ENCODE data around the gene MTCL1.

The MTCL1 gene

DNA sequence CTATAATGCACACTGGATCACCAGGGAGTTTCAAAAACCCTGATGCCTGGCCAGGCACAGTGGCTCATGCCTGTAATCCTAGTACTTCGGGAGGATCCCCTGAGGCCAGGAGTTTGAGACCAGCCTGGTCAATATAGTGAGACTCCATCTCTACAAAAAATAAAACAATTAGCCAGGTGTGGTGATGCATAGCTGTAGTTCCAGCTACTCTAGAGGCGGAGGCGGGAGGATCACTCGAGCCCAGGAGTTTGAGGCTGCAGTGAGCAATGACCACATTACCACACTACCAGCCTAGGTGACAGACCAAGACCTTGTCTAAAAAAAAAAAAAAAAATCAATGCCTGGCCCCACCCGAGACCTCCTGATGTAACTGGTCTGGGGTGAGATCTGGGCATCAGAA, 137.2 kb downstream of the MTCL1 start:
- no peak for DNase-seq

DNA sequence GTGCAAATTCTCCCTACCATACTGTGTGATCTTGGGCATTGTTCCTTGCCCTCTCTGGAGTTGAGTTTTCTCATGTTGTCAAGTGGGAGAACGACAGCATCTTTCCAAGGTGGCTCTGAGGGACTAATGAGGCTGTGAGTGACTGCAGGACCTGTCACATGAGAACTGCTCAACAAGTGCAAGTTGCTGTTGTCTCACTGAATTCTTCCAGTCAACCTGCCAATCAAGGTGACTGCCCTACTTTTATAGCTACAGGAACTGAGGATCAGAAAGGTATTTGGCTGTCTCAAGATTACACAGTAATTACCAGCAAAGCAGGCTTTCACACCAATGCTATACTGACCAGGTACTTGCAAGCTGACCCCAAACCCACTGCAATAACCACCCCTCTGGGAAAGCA, 137.6 kb downstream of the MTCL1 start:
- DNase-seq = no peak

DNA sequence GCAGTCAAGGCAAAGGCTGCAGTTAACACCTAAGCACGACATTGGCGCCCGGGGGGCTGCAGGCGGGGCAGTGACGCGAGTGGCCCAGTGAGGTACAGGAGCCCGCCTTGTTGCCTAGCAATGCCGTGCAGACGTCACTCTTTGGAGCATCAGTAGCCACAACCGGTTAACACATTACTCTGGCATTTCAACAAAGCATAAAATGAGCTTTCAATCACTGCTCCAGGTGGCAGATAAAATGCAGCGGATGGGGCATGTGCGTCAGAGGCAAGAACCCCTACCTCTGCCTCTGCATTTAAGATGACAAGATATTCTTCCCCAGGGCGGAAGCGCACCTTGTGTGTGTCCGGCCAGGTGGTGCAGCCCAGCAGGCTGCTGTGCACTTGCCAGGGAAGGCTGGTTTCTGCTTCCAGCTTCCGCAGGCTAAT, 139.4 kb downstream of the MTCL1 start:
- no peak for DNase-seq

DNA sequence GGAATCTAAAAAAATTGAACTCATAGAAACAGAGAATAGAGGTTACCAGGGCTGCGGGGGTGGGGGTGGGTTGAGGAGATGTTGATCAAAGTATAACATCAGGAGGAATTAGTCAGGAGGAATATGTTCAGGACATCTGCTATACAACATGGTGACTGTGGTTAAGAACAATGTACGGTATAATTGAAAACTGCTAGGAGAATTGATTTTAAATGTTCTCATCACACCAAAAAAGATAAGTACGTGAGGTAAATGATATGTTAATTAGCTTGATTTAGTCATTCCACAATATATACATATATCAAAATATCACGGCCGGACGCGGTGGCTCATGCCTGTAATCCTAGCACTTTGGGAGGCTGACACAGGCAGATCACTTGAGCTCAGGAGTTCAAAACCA, 140.2 kb downstream of the MTCL1 start:
- no peak for DNase-seq

DNA sequence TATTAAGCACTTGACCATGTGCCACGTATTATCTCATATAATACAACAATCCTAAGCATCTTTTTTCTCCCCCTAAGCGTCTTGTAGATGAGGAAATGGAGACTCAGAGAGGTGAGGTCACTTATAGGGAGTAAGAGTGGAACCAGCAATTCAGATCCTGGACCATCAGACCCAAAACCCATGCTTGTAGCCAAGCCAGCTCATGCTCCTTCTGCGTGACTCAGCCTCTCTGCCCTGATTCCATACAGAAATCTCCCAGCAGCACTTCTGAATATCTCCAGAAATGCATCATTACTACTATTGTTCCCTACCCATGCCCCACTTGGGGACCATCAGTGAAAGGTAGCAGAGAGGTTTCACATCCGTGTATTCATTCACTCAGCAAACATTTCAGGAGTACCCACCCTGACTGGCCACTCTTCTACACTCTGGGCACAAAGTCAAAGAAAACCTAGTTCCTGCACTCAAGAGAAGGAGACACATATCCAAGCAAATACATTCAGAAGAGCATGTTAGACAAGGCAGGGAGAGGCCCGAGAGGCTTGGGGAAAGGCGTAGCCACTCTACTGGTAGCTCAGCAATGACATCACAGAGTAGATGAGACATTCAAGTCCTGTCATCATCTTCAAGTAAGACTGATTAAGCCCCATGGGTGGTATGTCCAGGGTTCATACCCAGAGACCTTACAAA, 141.9 kb downstream of the MTCL1 start:
- no peak for DNase-seq

DNA sequence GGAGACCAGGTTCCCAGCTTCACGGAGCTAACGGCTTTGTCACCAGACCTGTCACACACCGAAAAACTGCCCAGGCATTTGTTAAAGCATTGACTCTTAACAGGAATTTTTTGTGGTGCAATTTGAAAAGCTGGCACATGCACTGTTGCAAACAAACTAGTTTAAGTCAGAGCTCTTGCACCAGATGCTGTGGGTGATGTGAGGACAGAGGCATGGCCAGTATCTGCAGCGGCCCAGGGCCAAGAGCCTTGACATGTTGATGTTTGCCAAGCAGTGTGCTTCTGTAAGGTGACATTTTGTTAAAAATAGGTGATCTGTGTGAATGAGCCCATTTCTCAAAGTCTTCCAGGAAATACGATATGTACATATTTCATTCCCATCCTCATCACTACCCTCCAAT, 142.5 kb downstream of the MTCL1 start:
- DNase-seq = no peak

DNA sequence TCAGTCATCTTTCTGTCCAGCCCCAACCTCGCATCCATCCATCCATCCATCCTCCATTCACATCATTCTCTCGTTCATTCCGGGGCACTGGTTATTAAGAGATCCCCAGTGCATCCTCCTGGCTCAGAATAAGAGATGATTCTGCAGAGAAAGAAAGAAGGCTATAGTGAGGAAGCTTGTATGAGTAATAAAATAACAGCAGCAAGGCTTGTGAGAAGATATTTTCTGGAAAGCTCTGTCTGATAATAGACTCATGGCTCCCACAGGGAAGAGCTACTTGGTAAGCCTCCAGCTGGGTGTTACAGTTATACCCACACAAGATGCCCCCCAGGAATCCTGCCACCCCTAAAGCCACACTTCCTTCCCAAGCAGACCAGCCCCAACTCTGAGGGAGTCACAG, 143.2 kb downstream of the MTCL1 start:
- no peak for DNase-seq

DNA sequence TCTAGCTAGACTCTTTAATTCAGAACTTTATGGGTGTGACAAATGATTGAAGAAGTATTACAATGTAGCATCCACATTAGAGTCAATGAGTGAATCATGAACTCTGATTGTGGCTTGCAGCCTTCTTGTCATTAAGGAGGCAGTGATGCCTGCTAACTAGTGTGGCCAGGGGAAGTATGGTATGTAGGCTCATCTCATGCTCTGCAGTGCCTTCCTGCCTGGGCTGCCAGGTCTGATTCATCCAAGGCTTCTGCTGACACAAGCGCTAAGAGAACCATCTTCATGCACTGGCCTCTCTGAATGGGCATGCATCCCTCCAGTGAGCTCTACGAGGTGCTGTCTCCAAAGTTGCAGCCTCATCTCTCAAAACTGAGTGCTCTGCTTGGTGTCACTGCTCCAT, 144.3 kb downstream of the MTCL1 start:
- DNase-seq = no peak

DNA sequence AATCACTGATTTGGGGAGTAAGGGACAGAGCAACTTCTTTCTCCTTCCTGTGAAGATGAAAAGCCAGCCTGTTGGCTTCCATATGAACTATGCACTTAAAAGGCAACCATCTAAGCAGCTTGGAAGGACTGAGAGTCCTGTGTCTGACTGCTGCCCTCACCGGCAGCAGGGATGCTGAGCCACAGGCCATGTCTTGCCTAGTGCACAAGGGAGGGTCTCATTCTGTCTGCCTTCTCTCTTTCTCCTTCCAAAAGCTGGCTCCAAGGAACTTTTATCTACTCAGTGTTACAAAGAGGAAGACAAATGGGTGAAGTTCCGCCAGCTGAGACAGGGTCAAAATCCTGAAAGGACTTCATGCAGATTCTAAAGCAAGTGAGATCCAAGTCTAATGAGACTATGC, 146.3 kb downstream of the MTCL1 start:
- DNase-seq = no peak

DNA sequence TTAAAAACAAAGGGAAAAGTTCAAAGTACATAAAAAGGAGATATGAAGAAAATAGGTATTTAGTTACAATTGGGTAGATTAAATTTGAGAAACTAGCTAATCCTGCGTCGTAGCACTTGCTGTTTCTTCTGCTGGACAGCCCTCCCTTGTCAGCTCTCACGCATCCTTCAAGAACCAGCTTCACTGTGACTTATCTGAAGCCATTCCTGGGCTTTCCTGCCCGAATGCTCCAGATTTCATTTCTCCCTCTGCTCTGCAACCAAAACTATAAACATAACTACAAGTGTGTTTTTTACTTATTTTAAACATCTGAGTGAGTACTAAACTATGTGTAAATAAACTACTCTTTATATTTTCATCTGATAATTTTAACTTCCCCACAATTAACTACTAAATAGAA, 149.2 kb downstream of the MTCL1 start:
- no peak for DNase-seq

DNA sequence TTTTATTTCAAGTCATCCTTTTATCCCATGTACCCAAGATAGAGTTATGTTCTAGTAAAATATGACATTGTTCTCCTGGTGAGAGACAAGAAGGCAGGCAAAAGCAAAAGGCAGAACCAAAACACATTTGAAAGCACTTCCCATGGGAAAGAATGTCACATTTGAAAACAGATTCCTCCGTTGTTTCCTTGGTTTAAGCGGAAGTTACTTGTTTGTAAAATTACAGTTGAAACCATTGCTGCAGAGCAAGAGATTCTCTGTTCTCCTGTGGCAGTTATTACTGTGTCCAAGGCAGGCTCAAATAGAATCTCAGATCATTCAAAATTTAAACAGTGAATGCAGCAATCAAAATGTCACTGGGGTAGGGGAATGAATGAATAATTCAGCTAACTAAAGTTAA, 149.6 kb downstream of the MTCL1 start:
- DNase-seq = no peak

DNA sequence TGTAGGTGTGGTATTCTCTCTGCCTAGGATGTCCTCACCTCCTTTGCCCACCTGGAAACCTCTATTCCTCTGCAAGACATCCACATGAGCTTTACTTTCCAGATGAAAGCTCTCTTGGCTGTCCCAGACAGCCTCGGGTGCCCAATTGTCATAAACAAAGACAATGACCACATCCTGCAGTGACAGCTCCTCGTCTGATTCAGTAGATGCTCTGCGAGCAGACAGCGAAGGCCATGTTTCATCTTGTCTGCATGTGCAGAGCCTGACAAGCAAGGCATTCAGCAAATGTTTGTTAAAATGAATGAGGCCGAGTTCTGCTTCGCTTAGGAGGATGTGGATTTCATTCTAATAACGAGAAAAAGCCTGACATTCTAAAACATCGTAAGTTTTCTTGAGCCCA, 150.9 kb downstream of the MTCL1 start:
- DNase-seq = no peak

DNA sequence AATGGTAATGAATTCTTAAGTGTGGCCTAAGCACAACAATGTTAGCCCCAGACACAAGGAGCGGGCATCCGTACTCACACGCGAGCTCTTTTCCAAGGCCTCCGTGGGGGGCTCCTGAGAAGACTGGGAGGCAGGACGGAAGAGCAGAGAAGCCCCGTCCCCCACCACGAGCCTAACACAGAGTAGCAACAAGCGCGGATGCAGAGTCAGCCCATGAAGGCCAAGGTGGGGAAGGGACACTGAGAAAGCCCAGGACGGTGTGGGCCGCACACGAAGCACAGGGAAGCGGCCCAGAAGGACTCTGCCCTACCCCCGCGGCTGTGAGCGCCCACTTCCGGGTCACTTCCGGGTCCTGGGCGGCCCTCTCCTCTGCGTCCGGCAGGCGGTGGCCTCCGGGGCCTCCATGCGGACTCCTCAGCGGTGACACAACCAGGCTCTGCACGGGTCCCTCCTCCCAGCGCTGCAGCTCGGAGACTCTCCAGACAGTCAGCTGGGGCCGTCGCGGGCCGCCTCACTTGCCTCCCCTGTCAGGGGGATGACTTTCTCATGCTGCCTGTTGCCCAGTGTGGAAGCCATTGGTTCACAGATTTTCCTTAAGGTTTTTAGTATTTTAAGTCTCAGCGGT, 151.5 kb downstream of the MTCL1 start:
- no peak for DNase-seq

DNA sequence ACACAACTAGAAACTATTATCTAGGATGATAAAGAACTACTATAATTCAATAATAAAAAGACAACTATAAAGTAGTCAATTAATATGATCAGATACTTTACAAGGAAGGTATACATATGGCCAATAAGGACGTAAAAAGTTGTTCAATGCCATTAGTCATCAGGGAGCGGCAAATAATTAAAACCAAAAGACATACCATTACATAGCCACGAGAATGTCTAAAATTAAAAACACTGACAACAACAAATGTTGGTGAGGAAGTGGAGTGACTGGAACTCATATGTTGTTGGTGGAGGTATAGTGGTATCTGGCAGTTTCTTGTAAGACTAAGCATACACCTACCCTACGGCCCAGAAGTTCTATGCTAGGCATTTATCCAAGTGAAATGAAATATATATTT, 152.4 kb downstream of the MTCL1 start:
- DNase-seq = no peak

DNA sequence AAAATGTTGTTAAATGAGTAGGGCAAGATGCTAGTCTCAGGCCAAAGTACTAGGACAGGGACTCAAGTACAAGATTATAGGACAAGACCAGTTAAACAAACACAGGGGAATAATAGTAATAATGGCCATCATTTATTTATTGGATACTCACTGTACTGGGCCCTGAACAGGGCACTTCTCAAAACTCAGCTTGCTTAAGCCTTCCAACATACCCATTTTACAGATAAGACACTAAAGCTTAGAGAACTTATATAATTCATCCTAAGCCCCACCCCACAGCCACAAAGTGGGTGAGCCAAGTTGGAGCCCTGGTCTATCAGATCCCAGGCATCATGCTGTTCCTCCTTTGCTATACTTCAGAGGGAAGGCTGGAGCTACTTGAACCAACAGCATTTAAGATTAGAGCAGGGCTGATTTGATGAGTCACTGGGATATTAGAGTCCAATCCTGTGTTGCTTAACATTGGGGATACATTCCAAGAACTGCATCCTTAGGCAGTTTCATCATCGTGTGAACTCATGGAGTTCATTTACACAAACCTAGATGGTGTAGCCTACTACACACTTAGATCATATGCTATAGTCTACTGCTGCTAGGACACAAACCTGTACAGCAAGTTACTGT, 153.6 kb downstream of the MTCL1 start:
- DNase-seq = no peak

DNA sequence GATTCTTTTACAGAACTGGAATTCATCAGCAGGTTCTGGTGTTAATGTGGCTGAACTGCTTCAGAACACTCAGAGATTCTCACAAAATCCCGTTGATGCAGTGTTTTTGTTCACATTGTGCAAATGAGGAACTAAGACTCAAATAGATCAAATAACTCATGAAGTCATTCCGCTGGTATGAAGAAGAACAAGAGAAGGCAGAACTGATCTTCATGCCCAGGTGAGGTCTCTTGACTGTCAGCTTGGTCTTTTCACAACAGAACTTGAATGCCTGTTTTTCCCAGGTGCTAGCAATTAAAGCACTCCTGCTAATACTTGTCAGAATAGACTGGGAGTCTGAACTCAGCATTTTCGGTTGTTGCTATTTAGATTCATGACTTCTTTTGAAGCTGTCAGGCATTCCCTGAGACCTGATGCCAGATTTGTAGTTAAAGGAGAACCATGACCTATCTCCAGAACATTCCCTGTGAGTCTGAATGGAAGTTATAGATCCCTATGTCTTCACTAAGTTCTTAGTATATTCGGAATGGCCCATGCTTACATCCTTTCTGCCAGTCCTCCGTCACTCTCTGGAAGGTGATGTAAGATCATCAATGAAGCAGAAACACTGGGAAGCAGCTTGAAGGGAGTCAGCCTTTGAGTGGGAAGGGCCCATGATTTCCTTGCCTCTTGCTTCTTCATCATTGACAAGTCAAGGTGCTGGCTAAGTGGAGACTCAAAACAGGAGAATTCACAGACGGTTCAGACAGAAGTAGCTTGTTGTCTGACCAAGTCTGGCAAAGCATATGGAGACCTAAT, 155.7 kb downstream of the MTCL1 start:
- DNase-seq = no peak

DNA sequence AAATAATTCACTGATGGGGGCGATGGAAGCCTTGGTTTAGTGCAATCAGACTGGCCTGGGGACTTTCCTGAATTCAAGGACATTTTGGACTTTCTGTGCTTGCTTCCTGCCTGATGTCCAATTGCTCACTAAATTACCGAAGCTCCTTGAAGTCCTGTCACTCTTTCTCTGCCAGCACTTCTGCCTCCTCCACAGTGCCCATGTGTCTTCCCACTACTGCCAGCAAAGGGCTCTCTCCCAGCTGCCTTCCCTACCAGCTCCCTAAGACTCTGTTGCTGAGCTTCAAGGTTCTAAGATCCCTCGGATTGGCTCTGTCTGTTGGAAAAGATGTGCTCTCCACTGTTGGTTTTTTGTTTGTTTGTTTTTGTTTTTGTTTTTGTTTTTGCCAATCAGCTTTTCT, 158.1 kb downstream of the MTCL1 start:
- no peak for DNase-seq

DNA sequence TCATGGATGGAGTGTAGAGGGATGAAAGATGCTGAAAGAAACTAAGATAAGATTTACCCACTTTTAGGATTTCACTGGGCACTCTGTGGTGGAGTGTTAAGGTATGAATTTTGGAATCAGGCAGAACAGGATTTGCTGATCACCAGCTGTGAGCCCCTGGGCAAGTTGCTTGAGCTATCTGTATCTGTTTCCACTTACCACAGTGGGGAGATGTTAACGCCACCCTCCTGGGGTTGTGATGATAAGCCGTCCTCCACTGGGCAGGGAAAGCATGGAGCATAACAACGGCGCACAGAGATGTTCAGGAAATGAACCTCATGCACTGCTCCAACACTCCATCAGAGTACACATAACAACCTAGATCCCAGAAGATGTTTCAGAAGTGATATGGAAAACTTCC, 160.6 kb downstream of the MTCL1 start:
- no peak for DNase-seq

DNA sequence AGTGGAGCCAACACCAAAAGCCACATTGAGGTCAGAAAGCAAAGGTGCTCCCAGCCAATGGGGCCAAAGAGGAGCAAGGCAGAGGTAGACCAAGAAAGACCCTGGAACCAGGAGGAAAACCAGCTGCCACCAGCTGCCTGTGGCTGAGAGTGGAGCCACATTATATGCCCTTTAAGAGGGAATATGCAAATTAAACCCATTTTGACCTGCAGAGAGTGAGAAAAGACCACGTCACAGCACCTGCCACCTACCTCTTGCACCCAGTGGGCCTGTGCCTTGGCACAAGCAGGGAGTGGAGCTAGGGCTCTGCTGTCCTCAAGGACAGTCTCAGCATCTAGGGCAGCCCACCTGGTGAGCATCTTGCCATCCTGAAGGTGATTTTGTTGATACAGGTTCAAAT, 161.3 kb downstream of the MTCL1 start:
- no peak for DNase-seq

DNA sequence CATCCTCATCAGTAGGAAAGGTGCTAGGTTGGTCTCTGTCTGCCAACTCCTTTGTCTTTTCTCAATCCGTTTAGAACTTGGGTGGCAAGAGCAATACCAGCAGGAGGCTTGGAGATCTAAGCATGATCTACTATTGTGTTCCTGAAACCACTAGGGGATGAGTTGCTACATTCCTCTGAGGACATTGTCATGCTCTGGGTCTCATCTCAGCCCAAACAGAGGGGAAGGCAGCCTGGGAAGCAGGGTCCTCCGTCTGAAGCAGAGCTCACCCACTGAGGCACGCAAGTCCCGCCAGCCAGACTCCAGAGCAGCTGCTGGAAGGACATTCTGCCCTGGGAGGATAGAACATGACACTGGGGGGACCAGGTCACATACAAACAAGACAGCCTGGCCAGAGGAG, 162.9 kb downstream of the MTCL1 start:
- DNase-seq = no peak

DNA sequence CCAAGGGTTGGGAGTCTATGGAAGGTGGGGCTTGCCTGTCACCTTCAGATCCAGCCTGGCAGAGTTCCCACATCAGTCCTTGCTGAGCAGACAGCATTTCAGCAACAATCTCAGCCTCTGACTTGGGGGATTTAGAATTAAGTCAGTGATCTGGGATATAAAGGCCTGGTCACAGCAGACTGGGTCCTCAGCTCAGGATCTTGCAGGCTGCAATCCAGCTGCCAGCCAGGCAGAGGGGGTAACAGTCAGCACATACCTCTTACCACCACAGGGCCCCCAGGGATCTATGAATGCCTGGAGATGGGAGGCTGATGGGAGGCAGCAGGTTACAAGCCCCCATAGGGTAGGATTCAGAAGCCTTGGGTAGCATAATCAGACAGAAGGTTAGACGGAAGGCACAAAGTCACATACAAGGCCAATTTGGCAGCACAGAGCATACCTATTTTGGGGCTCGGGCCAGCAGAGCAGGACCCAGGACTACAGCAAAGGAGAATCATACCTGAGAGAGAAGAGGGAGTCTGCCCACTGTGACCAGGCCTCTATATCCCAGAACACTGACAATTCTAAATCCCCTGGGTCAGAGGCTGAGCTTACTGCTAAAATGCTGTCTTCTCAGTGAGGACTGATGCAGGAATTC, 163.5 kb downstream of the MTCL1 start:
- DNase-seq = no peak

DNA sequence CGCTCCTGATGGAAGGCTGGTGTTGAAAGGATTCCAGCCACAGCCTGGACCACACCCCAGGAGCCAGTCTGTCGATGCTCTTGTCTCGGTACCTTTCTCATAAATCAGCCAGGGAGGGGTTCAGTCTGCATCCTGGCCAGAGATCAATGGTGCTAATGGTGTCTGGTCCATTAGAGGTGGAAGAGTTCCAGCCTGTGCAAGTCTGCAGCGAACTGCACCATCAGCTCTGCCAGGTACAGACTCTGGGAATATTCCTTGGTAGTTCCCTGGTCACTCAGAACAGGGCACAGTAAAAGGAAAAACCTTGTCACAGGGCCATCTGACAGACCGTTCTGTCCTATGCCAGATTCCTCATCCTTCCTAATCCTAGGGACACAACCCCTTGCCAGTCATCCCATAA, 164.3 kb downstream of the MTCL1 start:
- DNase-seq = no peak

DNA sequence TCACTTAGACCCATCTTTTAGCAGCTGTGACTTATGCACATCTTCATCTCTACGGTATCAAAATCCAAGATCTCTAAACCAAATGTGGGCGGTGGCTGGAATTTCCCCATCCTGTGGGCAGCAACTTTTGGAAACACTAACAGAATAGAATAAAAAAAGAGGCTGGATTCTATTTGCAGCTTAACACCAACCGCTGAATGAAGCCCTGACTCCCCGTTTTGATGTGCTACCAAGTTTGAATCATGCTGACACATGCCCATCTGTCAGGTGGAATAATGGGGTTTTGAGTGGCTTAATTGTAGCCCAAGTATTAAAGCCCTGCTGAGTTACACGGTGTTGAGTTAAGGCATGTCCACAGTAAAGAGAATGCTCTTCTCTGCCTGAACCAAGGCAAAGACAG, 165.2 kb downstream of the MTCL1 start:
- DNase-seq = no peak
